H1 (cell line): ENCODE data around the gene MEF2D. TPM values are rescaled to one million over a fixed set of nuclear protein-coding genes. Genes with fewer than 3 reads are reported as not detected.

ENCODE experiments used
- CTCF ChIA-PET: fragments of 300-600 bp; sonication (Branson Sonifier 250); formaldehyde crosslinking; loops from one replicate; lab custom pipeline; 2021; ENCODE audit not compliant: partially characterized antibody; lab: Charles Lee
- POLR2A ChIA-PET: fragments of 300-600 bp; sonication (Branson Sonifier 250); formaldehyde crosslinking; loops from one replicate; lab custom pipeline; 2021; ENCODE audit warnings: inconsistent platforms; ENCODE audit not compliant: partially characterized antibody; lab: Charles Lee
- DNase-seq, 2 experiments: peaks; one replicate each; pipeline versions ENCODE4 v3.0.0 to v3.0.0-alpha.2; 2010 to 2022; ENCODE audit warnings: low spot score in 2 of 2, low read depth in 1 of 2, mixed read lengths in 1 of 2
- FAIRE-seq: peaks from 2 replicates; lab custom pipeline; 2011; peaks lifted over from hg19 to GRCh38; lab: Jason Lieb, UNC
- H2AFZ ChIP-seq: 2 replicates; pipeline ENCODE4 v1.8.1; 2012; ENCODE audit warnings: low read length, inconsistent platforms
- H2AK5ac ChIP-seq: 2 replicates; pipeline ENCODE4 v1.6.1; 2013; ENCODE audit warnings: low read depth, low read length
- H2BK120ac ChIP-seq: replicated peaks from 2 replicates; pipeline ENCODE3; 2013; ENCODE audit warnings: low read depth, low read length, inconsistent platforms
- H2BK12ac ChIP-seq: 2 replicates; pipeline ENCODE4 v1.6.1; 2013; ENCODE audit warnings: low read depth, low read length
- H2BK15ac ChIP-seq: 2 replicates; pipeline ENCODE4 v1.6.1; 2013; ENCODE audit warnings: low read length
- H2BK20ac ChIP-seq: 2 replicates; pipeline ENCODE4 v1.6.1; 2013; ENCODE audit warnings: low read length
- H2BK5ac ChIP-seq: 2 replicates; pipeline ENCODE4 v1.6.1; 2013; ENCODE audit warnings: low read depth, low read length
- H3K14ac ChIP-seq: 2 replicates; pipeline ENCODE4 v1.6.1; 2013; ENCODE audit warnings: inconsistent platforms; ENCODE audit not compliant: insufficient read length
- H3K18ac ChIP-seq: 2 replicates; pipeline ENCODE4 v1.6.1; 2013; ENCODE audit warnings: low read length; ENCODE audit errors: extremely low read depth
- H3K23ac ChIP-seq: 2 replicates; pipeline ENCODE4 v1.6.1; 2013; ENCODE audit warnings: inconsistent platforms; ENCODE audit not compliant: insufficient read length
- H3K23me2 ChIP-seq: 2 replicates; pipeline ENCODE4 v1.6.1; 2013; ENCODE audit warnings: low read depth, low read length
- H3K27ac ChIP-seq: 2 replicates; pipeline ENCODE4 v1.6.1; 2011; ENCODE audit warnings: low read depth, low read length, inconsistent platforms
- H3K27me3 ChIP-seq, 4 experiments: replicated peaks in 1 of 4; 1 replicate in 1 of 4; 2 replicates in 3 of 4; pipeline versions ENCODE4 v1.6.1 to v1.8.1; 2011 to 2013; ENCODE audit warnings: low read length in 3 of 4, mild to moderate bottlenecking in 3 of 4, inconsistent platforms in 2 of 4, mixed read lengths in 2 of 4, moderate library complexity in 1 of 4; ENCODE audit not compliant: control insufficient read depth in 3 of 4, insufficient read depth in 3 of 4; ENCODE audit errors: extremely low read depth in 1 of 4
- H3K36me3 ChIP-seq, 4 experiments: 2 replicates each; pipeline versions ENCODE4 v1.6.1 to v1.8.1; 2011 to 2013; ENCODE audit warnings: mild to moderate bottlenecking in 4 of 4, low read length in 3 of 4, moderate library complexity in 2 of 4, control low read depth in 1 of 4, inconsistent platforms in 1 of 4; ENCODE audit not compliant: insufficient read depth in 4 of 4, control insufficient read depth in 2 of 4
- H3K4ac ChIP-seq: replicated peaks from 2 replicates; pipeline ENCODE3; 2013; ENCODE audit warnings: low read length, low read depth, mixed read lengths, inconsistent platforms; ENCODE audit not compliant: insufficient read length
- H3K4me1 ChIP-seq, 4 experiments: replicated peaks in 1 of 4; 1 replicate in 1 of 4; 2 replicates in 3 of 4; pipeline versions ENCODE4 v1.6.1 to v1.8.1; 2011 to 2013; ENCODE audit warnings: low read length in 3 of 4, inconsistent platforms in 2 of 4, mixed read lengths in 1 of 4; ENCODE audit not compliant: insufficient read depth in 4 of 4, control insufficient read depth in 3 of 4
- H3K4me2 ChIP-seq, 2 experiments: 2 replicates each; pipeline versions ENCODE4 v1.6.1 to v1.8.1; 2011 to 2013; ENCODE audit warnings: low read depth in 2 of 2, low read length in 2 of 2, control low read depth in 1 of 2, inconsistent platforms in 1 of 2, mild to moderate bottlenecking in 1 of 2; ENCODE audit not compliant: insufficient read depth in 1 of 2
- H3K4me3 ChIP-seq, 4 experiments: fragments of 200-600, 300-600 bp in 1 of 4; sonication (generic), shearing (Covaris generic), sonication (Bioruptor Twin) in 1 of 4; 2 replicates each; pipeline versions ENCODE4 v1.5.1 to v1.8.1; 2011 to 2016; ENCODE audit warnings: low read length in 4 of 4, low read depth in 3 of 4, control low read depth in 2 of 4, inconsistent platforms in 2 of 4, mild to moderate bottlenecking in 2 of 4, mixed read lengths in 1 of 4, moderate library complexity in 1 of 4; ENCODE audit not compliant: insufficient read depth in 2 of 4; ENCODE audit errors: extremely low read depth in 1 of 4
- H3K56ac ChIP-seq: replicated peaks from 2 replicates; pipeline ENCODE3; 2013; ENCODE audit warnings: low read depth, mild to moderate bottlenecking, mixed read lengths, low read length, inconsistent platforms; ENCODE audit not compliant: insufficient read length
- H3K79me1 ChIP-seq: 2 replicates; pipeline ENCODE4 v1.6.1; 2013; ENCODE audit warnings: low read depth, low read length, control low read depth
- H3K79me2 ChIP-seq, 2 experiments: 2 replicates each; pipeline versions ENCODE4 v1.6.1 to v1.8.1; 2012 to 2013; ENCODE audit warnings: low read length in 2 of 2, mild to moderate bottlenecking in 2 of 2, inconsistent platforms in 1 of 2; ENCODE audit not compliant: insufficient read depth in 2 of 2, control insufficient read depth in 1 of 2
- H3K9ac ChIP-seq, 4 experiments: replicated peaks in 1 of 4; 1 replicate in 1 of 4; 2 replicates in 3 of 4; pipeline versions ENCODE4 v1.6.1 to v1.8.1; 2011 to 2013; ENCODE audit warnings: low read depth in 3 of 4, low read length in 3 of 4, control low read depth in 2 of 4, mild to moderate bottlenecking in 2 of 4, moderate library complexity in 2 of 4, inconsistent platforms in 1 of 4; ENCODE audit errors: extremely low read depth in 1 of 4
- H3K9me3 ChIP-seq, 2 experiments: 2 replicates each; pipeline versions ENCODE4 v1.6.1 to v1.8.1; 2012 to 2013; ENCODE audit warnings: mild to moderate bottlenecking in 2 of 2, moderate library complexity in 2 of 2, control low read depth in 1 of 2, inconsistent platforms in 1 of 2, low read depth in 1 of 2, low read length in 1 of 2, mixed read lengths in 1 of 2; ENCODE audit not compliant: insufficient read depth in 2 of 2
- H4K20me1 ChIP-seq, 2 experiments: replicated peaks in 1 of 2; 2 replicates each; pipeline versions ENCODE3 to v1.8.1; 2011 to 2013; ENCODE audit warnings: inconsistent platforms in 2 of 2, low read length in 2 of 2, mild to moderate bottlenecking in 1 of 2; ENCODE audit not compliant: insufficient read depth in 2 of 2, control insufficient read depth in 1 of 2
- H4K5ac ChIP-seq: 2 replicates; pipeline ENCODE4 v1.6.1; 2013; ENCODE audit warnings: low read length, low read depth, mixed read lengths, inconsistent platforms; ENCODE audit not compliant: insufficient read length
- H4K8ac ChIP-seq: 2 replicates; pipeline ENCODE4 v1.8.0; 2013; ENCODE audit warnings: mild to moderate bottlenecking, moderate library complexity, low read length, inconsistent platforms; ENCODE audit not compliant: insufficient read depth; ENCODE audit errors: extremely low read depth
- H4K91ac ChIP-seq: replicated peaks from 2 replicates; pipeline ENCODE3; 2013; ENCODE audit warnings: low read length, mixed read lengths, inconsistent platforms; ENCODE audit not compliant: insufficient read length
- CEBPB ChIP-seq: IDR thresholded peaks from 2 replicates; pipeline ENCODE4 v1.6.1; 2012; ENCODE audit warnings: low read depth, low read length
- CTCF ChIP-seq, 3 experiments: IDR thresholded peaks; 1 replicate in 2 of 3; 2 replicates in 1 of 3; pipeline versions ENCODE4 v1.5.1 to v1.6.1; 2011; ENCODE audit warnings: low read length in 3 of 3, mild to moderate bottlenecking in 3 of 3, inconsistent platforms in 2 of 3, low read depth in 1 of 3, moderate library complexity in 1 of 3; ENCODE audit not compliant: insufficient read depth in 1 of 3; ENCODE audit errors: control extremely low read depth in 1 of 3
- WGBS, 2 experiments: shearing (Covaris generic) in 1 of 2; methylation state at CpG; one replicate each; pipeline versions ENCODE4 v1.1.6 to v1.1.7; 2013 to 2015; ENCODE audit warnings: low lambda C conversion rate in 2 of 2, mixed read lengths in 2 of 2, inconsistent platforms in 1 of 2, low coverage in 1 of 2, missing lambda C conversion rate in 1 of 2; ENCODE audit not compliant: insufficient replicate concordance in 2 of 2, insufficient coverage in 1 of 2, insufficient read length in 1 of 2; ENCODE audit errors: extremely low coverage in 1 of 2, missing lambda C conversion rate in 1 of 2; 5-methylcytosine and 5-hydroxymethylcytosine counted together
- polyA plus RNA-seq, 7 experiments: library from polyadenylated mRNA; depleted of rRNA in 3 of 7; stranded (reverse) in 5 of 7; unstranded in 2 of 7; fragments of >200 nt in 5 of 7; fragments of 200-250 nt in 2 of 7; gene quantifications; 1 replicate in 5 of 7; 2 replicates in 1 of 7; 4 replicates in 1 of 7; pipeline versions ENCODE4 v1.2.1 to v1.2.3, GENCODE V29; 2011 to 2013; ENCODE audit warnings: missing spikeins in 2 of 7, mixed read lengths in 2 of 7
- total RNA-seq: library from RNA; stranded (reverse); fragmentation: NEBNext Ultra II Directional; extraction: Animal tissue kit (Norgen Biotek cat#: 25700); gene quantifications from 2 replicates; pipeline ENCODE4 v1.2.1, GENCODE V29; 2021

Gene MEF2D
- total and polyA plus RNA-seq, 2 of the 8 experiments (the other 6 are each of a cell fraction or from before 2014, with no cell fraction given): 17.3 to 20.3 TPM

GRCh38 chr1:156461781-156462647, 38.6 kb downstream of the MEF2D start:
- H3K9me3 ChIP-seq: no peaks in the 10 kb centered on the region
- H3K56ac ChIP-seq: no peak overlapping the region
- no peak overlapping the region for H3K14ac ChIP-seq
- H4K20me1 ChIP-seq: no peaks in the 10 kb centered on the region
- DNase-seq: no peak
- H3K23me2 ChIP-seq: peaks cover 1% of the 10 kb centered on the region
- H3K79me2 ChIP-seq: no peaks in the 10 kb centered on the region
- peak overlapping the region; percentile 68; the same call in 1 of the 2 replicates for H2BK5ac ChIP-seq
- H2BK120ac ChIP-seq: no peak overlapping the region
- H2BK20ac ChIP-seq: no peak overlapping the region
- no peak overlapping the region for H3K4ac ChIP-seq
- no peak overlapping the region for H4K5ac ChIP-seq
- peaks cover 0 to 20% (median 8%) of the 10 kb centered on the region in 4 experiments; a peak in 5 of 7 replicates for H3K4me1 ChIP-seq
- H3K79me1 ChIP-seq: no peaks in the 10 kb centered on the region
- ChIA-PET POLR2A (interaction anchor here (0.9 to 1.5 kb wide), 6 partner anchors 16 to 162 kb away, joined by 3 to 6 read pairs (median 4); partner anchors contain the start of gene NAXE), CTCF (interaction anchor here (0.7 to 5.5 kb wide), 11 partner anchors 9 to 101 kb away, joined by 3 to 62 read pairs (median 5); no protein-coding TSS in a partner anchor)
- H3K27me3 ChIP-seq: no peaks in the 10 kb centered on the region; a peak in 1 of 7 replicates
- no peak overlapping the region for H3K4me3 ChIP-seq
- TF ChIP-seq CTCF (IDR thresholded peaks at IDR 0.05; ENCODE audit: control extremely low read depth in 1 of 3, insufficient read depth in 1 of 3, low read depth in 1 of 3, low read length in 3 of 3): peak in 1 of 3 experiments; percentile 15; a peak in 1 of 4 replicates
- TF ChIP-seq CEBPB: no peak
- TF ChIP-seq, all 59 proteins: peak for 1
- Histone ChIP-seq H2BK12ac (peak overlapping the region; percentile 82; the same call in 1 of the 2 replicates), H2BK15ac (peak overlapping the region; percentile 73; the same call in 1 of the 2 replicates), H3K4me2 (no peak overlapping the region; a peak in 1 of 4 replicates), H2AFZ (no peak overlapping the region), H2AK5ac (peak overlapping the region; percentile 92), H4K8ac (no peak overlapping the region), H3K18ac (no peak overlapping the region), H3K27ac (no peak overlapping the region), H3K36me3 (no peaks in the 10 kb centered on the region), H3K23ac (no peak overlapping the region), H3K9ac (no peak overlapping the region), H4K91ac (peak overlapping the region; percentile 22)
- 91% methylated on average over 16 of the region's 17 CpGs; no CpG with 5 or more reads in 1 of the 2 experiments for WGBS, 2 experiments
- FAIRE-seq: no peak
